MM.1S (cell line): ENCODE data around the gene GPANK1.
A peak's percentile ranks its signal among the peaks of the same experiment; 100 is the strongest.

Source experiments
- DNase-seq: peaks from one replicate; pipeline ENCODE4 v3.0.0-alpha.2; 2015
- H2AFZ ChIP-seq: fragments of 300-600 bp; sonication (generic); 2 replicates; pipeline ENCODE4 v1.6.0; 2016; ENCODE audit warnings: antibody characterized with exemption, low read length
- H3F3A ChIP-seq: fragments of 300-600 bp; sonication (generic); 2 replicates; pipeline ENCODE4 v1.6.1; 2016; ENCODE audit warnings: mild to moderate bottlenecking, antibody characterized with exemption, low read length, moderate library complexity, mixed read lengths; ENCODE audit not compliant: insufficient read depth
- H3K27ac ChIP-seq: fragments of 300-600 bp; sonication (generic); 2 replicates; pipeline ENCODE4 v1.5.1; 2016; ENCODE audit warnings: mild to moderate bottlenecking, low read length
- H3K27me3 ChIP-seq: fragments of 300-600 bp; sonication (generic); replicated peaks from 2 replicates; pipeline ENCODE4 v1.6.0; 2016; ENCODE audit warnings: low read length; ENCODE audit not compliant: insufficient read depth
- H3K36me3 ChIP-seq: fragments of 300-600 bp; sonication (generic); replicated peaks from 2 replicates; pipeline ENCODE4 v1.6.1; 2016; ENCODE audit warnings: mild to moderate bottlenecking, low read length, mixed read lengths; ENCODE audit not compliant: insufficient read depth
- H3K4me1 ChIP-seq: fragments of 300-600 bp; sonication (generic); 2 replicates; pipeline ENCODE4 v1.6.1; 2016; ENCODE audit warnings: low read length, mixed read lengths
- H3K4me2 ChIP-seq: fragments of 300-600 bp; sonication (generic); 2 replicates; pipeline ENCODE4 v1.6.0; 2016; ENCODE audit warnings: low read depth, low read length
- H3K4me3 ChIP-seq: fragments of 300-600 bp; sonication (generic); 2 replicates; pipeline ENCODE4 v1.5.1; 2016; ENCODE audit warnings: low read length, mixed read lengths
- H3K79me2 ChIP-seq: fragments of 300-600 bp; sonication (generic); 2 replicates; pipeline ENCODE4 v1.6.1; 2016; ENCODE audit warnings: mixed run types, low read length, mixed read lengths
- H3K9ac ChIP-seq: fragments of 300-600 bp; sonication (generic); 2 replicates; pipeline ENCODE4 v1.6.1; 2016; ENCODE audit warnings: low read length, mixed read lengths
- H3K9me2 ChIP-seq: fragments of 300-600 bp; sonication (generic); replicated peaks from 2 replicates; pipeline ENCODE4 v1.6.1; 2016; ENCODE audit warnings: mild to moderate bottlenecking, low read length, mixed read lengths; ENCODE audit not compliant: insufficient read depth
- H3K9me3 ChIP-seq: fragments of 300-600 bp; sonication (generic); replicated peaks from 2 replicates; pipeline ENCODE4 v1.6.1; 2016; ENCODE audit warnings: mild to moderate bottlenecking, low read length, mixed read lengths; ENCODE audit not compliant: insufficient read depth
- H4K20me1 ChIP-seq: fragments of 300-600 bp; sonication (generic); 2 replicates; pipeline ENCODE4 v1.6.1; 2016; ENCODE audit warnings: mild to moderate bottlenecking, low read length, moderate library complexity, mixed read lengths; ENCODE audit not compliant: insufficient read depth
- EZH2 ChIP-seq: fragments of 300-600 bp; sonication (generic); optimal IDR thresholded peaks from 2 replicates; pipeline ENCODE3; 2017; ENCODE audit warnings: low read depth, mild to moderate bottlenecking, antibody characterized with exemption, low read length, mixed read lengths
- EZH2phosphoT487 ChIP-seq: fragments of 300-600 bp; sonication (generic); IDR thresholded peaks from 2 replicates; pipeline ENCODE4 v1.6.1; 2018; ENCODE audit warnings: antibody characterized with exemption, low read length
- TF ChIP-seq, protein P1 (sequence below): fragments of 300-600 bp; sonication (generic); IDR thresholded peaks from 2 replicates; pipeline ENCODE4 v1.5.1; 2016; ENCODE audit warnings: antibody characterized with exemption, low read length, mixed read lengths

The GPANK1 gene

DNA sequence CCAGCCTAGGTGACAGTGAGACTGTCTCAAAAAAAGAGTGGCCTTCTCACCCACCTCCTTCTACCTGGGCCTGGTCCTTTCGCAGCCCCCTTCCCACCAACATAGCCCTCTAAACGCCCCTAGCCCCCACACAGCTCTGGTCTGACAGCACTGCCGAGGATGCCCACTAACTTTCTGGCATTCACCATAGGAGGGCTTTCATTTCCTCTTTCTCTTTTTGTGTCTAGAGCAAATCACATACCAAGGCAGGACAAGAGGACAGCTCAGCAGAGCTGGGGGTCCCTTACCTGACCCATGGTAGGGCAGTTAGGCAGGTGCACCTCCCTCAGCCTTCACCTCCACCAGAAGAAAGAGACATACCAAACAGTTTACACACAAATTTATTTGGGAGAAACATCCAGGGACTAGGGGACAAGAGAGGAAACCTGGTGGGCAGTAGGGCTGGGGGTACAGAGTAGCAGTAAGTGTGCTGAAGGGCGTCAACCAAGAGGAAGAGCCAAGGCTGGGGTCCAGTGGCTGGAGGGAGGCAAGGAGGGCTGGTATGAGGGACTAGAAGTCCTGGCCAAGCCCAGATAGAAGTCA, 11.6 kb upstream of the GPANK1 start:
- Histone ChIP-seq H3K27ac (no peak overlapping the region), H4K20me1 (no peaks in the 10 kb centered on the region), H3K4me3 (no peak overlapping the region), H3K9me2 (no peaks in the 10 kb centered on the region), H3K4me2 (no peak overlapping the region), H3K4me1 (no peaks in the 10 kb centered on the region; the same call in 1 of the 2 replicates), H3F3A (peaks cover 5% of the 10 kb centered on the region; the same call in 1 of the 2 replicates), H3K27me3 (no peaks in the 10 kb centered on the region), H3K79me2 (no peaks in the 10 kb centered on the region), H3K36me3 (no peaks in the 10 kb centered on the region), H2AFZ (no peak overlapping the region), H3K9me3 (no peaks in the 10 kb centered on the region), H3K9ac (no peak overlapping the region)
- TF ChIP-seq EZH2 (no peak), EZH2phosphoT487 (no peak)
- TF ChIP-seq, protein P1, sequence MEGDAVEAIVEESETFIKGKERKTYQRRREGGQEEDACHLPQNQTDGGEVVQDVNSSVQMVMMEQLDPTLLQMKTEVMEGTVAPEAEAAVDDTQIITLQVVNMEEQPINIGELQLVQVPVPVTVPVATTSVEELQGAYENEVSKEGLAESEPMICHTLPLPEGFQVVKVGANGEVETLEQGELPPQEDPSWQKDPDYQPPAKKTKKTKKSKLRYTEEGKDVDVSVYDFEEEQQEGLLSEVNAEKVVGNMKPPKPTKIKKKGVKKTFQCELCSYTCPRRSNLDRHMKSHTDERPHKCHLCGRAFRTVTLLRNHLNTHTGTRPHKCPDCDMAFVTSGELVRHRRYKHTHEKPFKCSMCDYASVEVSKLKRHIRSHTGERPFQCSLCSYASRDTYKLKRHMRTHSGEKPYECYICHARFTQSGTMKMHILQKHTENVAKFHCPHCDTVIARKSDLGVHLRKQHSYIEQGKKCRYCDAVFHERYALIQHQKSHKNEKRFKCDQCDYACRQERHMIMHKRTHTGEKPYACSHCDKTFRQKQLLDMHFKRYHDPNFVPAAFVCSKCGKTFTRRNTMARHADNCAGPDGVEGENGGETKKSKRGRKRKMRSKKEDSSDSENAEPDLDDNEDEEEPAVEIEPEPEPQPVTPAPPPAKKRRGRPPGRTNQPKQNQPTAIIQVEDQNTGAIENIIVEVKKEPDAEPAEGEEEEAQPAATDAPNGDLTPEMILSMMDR, result no peak
- no peak for DNase-seq

DNA sequence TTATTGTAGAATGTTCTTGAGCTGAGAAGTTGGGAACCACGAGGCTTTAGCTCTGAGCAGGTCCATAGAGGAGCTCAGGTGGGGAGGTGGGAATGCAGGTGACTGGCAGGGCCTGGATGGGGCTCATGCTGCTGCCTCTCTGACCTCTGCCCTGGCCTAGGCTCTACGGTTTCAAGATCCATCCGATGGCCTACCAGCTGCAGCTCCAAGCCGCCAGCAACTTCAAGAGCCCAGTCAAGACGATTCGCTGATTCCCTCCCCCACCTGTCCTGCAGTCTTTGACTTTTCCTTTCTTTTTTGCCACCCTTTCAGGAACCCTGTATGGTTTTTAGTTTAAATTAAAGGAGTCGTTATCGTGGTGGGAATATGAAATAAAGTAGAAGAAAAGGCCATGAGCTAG, 4.9 kb upstream of the GPANK1 start, which contains the start of gene LY6G5B:
LY6G5B (plus strand) TSS at position 301 of the 400 bp plus-strand sequence. CDS start 975 bp downstream, outside the sequence.
- no peak within 1 kb of the TSS for H2AFZ ChIP-seq
- H3K27ac ChIP-seq, result no peak within 1 kb of the TSS
- no peaks in the 10 kb centered on the region for H3K9me3 ChIP-seq
- no peaks in the 10 kb centered on the region for H3K9me2 ChIP-seq
- H3K36me3 ChIP-seq, result peaks cover 13% of the 10 kb centered on the region
- H3K4me2 ChIP-seq, result no peak within 1 kb of the TSS
- H4K20me1 ChIP-seq, result no peaks in the 10 kb centered on the region
- peaks cover 44% of the 10 kb centered on the region for H3K79me2 ChIP-seq
- H3K4me3 ChIP-seq, result no peak within 1 kb of the TSS
- TF ChIP-seq, protein P1, result no peak
- TF ChIP-seq EZH2 (no peak), EZH2phosphoT487 (no peak)
- H3F3A ChIP-seq, result peaks cover 6% of the 10 kb centered on the region
- H3K4me1 ChIP-seq, result peaks cover 4% of the 10 kb centered on the region; the same call in 1 of the 2 replicates
- DNase-seq, result no peak
- no peaks in the 10 kb centered on the region for H3K27me3 ChIP-seq
- H3K9ac ChIP-seq, result no peak within 1 kb of the TSS

DNA sequence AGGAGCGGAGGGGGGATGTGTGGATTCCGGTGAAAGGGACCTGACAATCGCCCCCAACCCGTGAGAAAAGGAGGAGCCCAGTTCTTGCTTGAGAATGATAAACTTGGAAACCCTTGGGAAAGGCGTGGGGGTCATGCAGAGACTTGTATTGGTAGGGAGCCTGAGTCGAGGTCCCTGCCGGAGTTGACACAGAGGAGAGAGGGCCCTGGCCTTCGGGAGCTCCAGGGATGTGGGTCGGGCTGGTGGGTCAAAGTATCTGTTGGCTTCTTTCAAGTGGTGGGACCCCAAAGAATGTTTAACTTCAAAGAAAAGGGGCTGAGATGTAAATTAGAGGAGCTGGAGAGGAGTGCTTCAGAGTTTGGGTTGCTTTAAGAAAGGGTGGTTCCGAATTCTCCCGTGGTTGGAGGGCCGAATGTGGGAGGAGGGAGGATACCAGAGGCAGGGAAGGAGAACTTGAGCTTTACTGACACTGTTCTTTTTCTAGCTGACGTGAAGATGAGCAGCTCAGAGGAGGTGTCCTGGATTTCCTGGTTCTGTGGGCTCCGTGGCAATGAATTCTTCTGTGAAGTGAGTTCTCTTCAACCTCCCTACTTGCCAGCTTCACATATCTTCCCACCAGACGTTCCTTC, 1.7 kb upstream of the GPANK1 start:
- TF ChIP-seq, protein P1, result no peak
- no peak for TF ChIP-seq EZH2phosphoT487
- Histone ChIP-seq H3K36me3 (peaks cover 13% of the 10 kb centered on the region), H3K9me3 (no peaks in the 10 kb centered on the region), H4K20me1 (no peaks in the 10 kb centered on the region), H3K79me2 (peaks cover 70% of the 10 kb centered on the region), H3F3A (peaks cover 15% of the 10 kb centered on the region), H3K4me1 (peaks cover 27% of the 10 kb centered on the region), H2AFZ (peak overlapping the region; percentile 56; the same call in 1 of the 2 replicates), H3K9me2 (no peaks in the 10 kb centered on the region), H3K9ac (peak overlapping the region; percentile 89), H3K4me2 (peak overlapping the region; percentile 70), H3K27ac (peak overlapping the region; percentile 12; the same call in 1 of the 2 replicates), H3K4me3 (peak overlapping the region; percentile 99), H3K27me3 (no peaks in the 10 kb centered on the region)
- no peak for DNase-seq
